Suprapubic skin (tissue), 4 donors: ENCODE measurements around the gene WNT2B. TPM values are rescaled to one million over a fixed set of nuclear protein-coding genes. Genes with fewer than 3 reads are reported as not detected.

Experiments
- DNase-seq, 2 donors: peaks; one replicate each; pipeline ENCODE4 v3.0.0-alpha.2; 2019; ENCODE audit warnings: low spot score in 2 of 2
- H3K27ac ChIP-seq: fragments of 200-600 bp; sonication (generic); one replicate; pipeline ENCODE4 v1.5.1; 2019
- H3K27me3 ChIP-seq: fragments of 200-600 bp; sonication (generic); one replicate; pipeline ENCODE4 v1.5.1; 2019
- H3K36me3 ChIP-seq: fragments of 200-600 bp; sonication (generic); one replicate; pipeline ENCODE4 v1.5.1; 2019
- H3K4me1 ChIP-seq: fragments of 200-600 bp; sonication (generic); one replicate; pipeline ENCODE4 v1.5.1; 2019
- H3K4me3 ChIP-seq: fragments of 200-600 bp; sonication (generic); one replicate; pipeline ENCODE4 v1.5.1; 2019; ENCODE audit warnings: mild to moderate bottlenecking
- H3K9me3 ChIP-seq: fragments of 200-600 bp; sonication (generic); one replicate; pipeline ENCODE4 v1.5.1; 2019
- CTCF ChIP-seq, 2 donors: fragments of 200-600 bp in 1 of 2; fragments of 450-650 bp in 1 of 2; sonication (generic) in 1 of 2; IDR thresholded peaks; one replicate each; pipeline ENCODE4 v1.5.1; 2016 to 2019; ENCODE audit warnings: antibody characterized with exemption in 2 of 2, mild to moderate bottlenecking in 1 of 2, moderate library complexity in 1 of 2
- EP300 ChIP-seq: sonication (generic); formaldehyde crosslinking; IDR thresholded peaks from one replicate; pipeline ENCODE4 v1.6.1; 2017; ENCODE audit warnings: antibody characterized with exemption
- POLR2A ChIP-seq, 2 donors: fragments of 450-650 bp; IDR thresholded peaks; one replicate each; pipeline ENCODE4 v1.6.1; 2017; ENCODE audit warnings: antibody characterized with exemption in 2 of 2, mild to moderate bottlenecking in 2 of 2, moderate library complexity in 2 of 2
- POLR2AphosphoS5 ChIP-seq, 3 donors: sonication (generic); formaldehyde crosslinking; IDR thresholded peaks; one replicate each; pipeline ENCODE4 v1.6.1; 2017; ENCODE audit warnings: antibody characterized with exemption in 3 of 3
- whole genome bisulfite sequencing: methylation state at CpG from one replicate; pipeline ENCODE4 v1.1.5; 2018; 5-methylcytosine and 5-hydroxymethylcytosine counted together
- total RNA-seq, 4 donors: library from RNA; depleted of rRNA; stranded (reverse); fragments of >200 nt; gene quantifications; one replicate each; pipeline ENCODE4 v1.1.0, GENCODE V29; 2016

WNT2B gene
- total RNA-seq, 4 donors from 2014 or later: 18.6 to 57.9 (median 38.8) TPM

DNA sequence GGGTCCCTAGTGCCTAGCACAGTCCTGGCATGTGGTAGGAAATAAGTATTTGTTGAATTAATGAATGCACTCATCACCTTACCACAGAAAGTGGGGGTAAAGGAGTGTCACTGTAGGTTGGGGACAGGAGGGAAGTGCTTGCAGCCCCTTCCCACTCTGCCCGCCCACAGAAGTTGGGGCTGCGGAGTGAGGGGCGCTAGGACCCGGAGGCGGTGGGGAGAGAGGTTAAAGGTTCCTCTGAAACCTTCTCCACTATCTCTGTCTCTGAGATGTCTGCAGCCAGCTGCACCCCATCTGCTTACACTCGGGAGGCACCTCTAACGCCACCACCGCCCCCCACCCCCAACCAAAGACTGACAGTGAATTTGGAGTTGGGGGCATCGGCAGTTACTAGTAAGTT is 1.4 kb upstream of the WNT2B start:
- H3K4me1 ChIP-seq: peaks cover 32% of the 10 kb centered on the region
- no peak overlapping the region for H3K27ac ChIP-seq
- H3K27me3 ChIP-seq: peaks cover 11% of the 10 kb centered on the region
- no peak for DNase-seq
- WGBS: 79% methylated on average over 9 of the region's 9 CpGs
- H3K9me3 ChIP-seq: no peaks in the 10 kb centered on the region
- TF ChIP-seq POLR2AphosphoS5 (IDR thresholded peaks at IDR 0.05) (no peak), POLR2A (IDR thresholded peaks at IDR 0.05) (no peak), CTCF (IDR thresholded peaks at IDR 0.05) (no peak), EP300 (no peak)
- H3K36me3 ChIP-seq: no peaks in the 10 kb centered on the region
- H3K4me3 ChIP-seq: no peak overlapping the region

GRCh38 chr1:112507921-112508277 is 866 bp upstream of the WNT2B start:
- Histone ChIP-seq H3K9me3 (no peaks in the 10 kb centered on the region), H3K4me3 (peak overlapping the region; percentile 62), H3K36me3 (no peaks in the 10 kb centered on the region), H3K27me3 (peaks cover 11% of the 10 kb centered on the region), H3K4me1 (peaks cover 30% of the 10 kb centered on the region), H3K27ac (no peak overlapping the region)
- TF ChIP-seq CTCF (IDR thresholded peaks at IDR 0.05): no peak
- TF ChIP-seq POLR2AphosphoS5 (IDR thresholded peaks at IDR 0.05): no peak
- TF ChIP-seq EP300: no peak
- peak in 1 of 2 donors; percentile 65 for DNase-seq
- WGBS: 0% methylated on average over 10 of the region's 15 CpGs

DNA sequence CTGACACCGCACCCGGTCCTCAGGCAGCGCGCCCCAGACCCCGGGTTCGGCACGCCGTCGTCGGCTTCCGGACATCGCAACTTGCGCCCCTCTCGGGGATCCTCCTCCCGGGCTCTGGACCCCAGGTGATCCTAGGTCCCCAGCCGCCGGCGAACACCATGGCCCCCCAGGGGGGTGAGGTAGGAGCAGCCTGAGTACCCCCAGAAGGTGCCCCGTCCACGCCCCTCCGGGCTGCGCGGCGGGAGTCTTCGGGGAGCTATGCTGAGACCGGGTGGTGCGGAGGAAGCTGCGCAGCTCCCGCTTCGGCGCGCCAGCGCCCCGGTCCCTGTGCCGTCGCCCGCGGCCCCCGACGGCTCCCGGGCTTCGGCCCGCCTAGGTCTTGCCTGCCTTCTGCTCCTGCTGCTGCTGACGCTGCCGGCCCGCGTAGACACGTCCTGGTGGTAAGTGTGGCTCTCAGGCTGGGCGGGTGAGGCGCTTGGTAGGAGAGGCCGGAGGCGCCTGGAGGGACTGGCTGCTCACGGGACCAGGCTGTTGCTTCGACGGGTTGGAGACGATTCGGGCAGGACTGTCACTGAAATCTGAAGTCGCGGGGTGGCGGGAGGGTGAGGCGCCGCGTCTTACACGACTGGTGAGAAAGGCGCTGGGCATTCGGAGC is 367 bp downstream of the WNT2B start:
- Histone ChIP-seq H3K36me3 (no peaks in the 10 kb centered on the region), H3K27ac (peak overlapping the region; percentile 39), H3K27me3 (peaks cover 11% of the 10 kb centered on the region), H3K4me1 (peaks cover 34% of the 10 kb centered on the region), H3K4me3 (peak overlapping the region; percentile 62), H3K9me3 (no peaks in the 10 kb centered on the region)
- peak in 1 of 2 donors; percentile 66 for DNase-seq
- no peak for TF ChIP-seq POLR2A (IDR thresholded peaks at IDR 0.05)
- TF ChIP-seq EP300: no peak
- TF ChIP-seq POLR2AphosphoS5 (IDR thresholded peaks at IDR 0.05): no peak
- TF ChIP-seq CTCF (IDR thresholded peaks at IDR 0.05): no peak
- 15% methylated on average over 32 of the region's 66 CpGs for WGBS

DNA sequence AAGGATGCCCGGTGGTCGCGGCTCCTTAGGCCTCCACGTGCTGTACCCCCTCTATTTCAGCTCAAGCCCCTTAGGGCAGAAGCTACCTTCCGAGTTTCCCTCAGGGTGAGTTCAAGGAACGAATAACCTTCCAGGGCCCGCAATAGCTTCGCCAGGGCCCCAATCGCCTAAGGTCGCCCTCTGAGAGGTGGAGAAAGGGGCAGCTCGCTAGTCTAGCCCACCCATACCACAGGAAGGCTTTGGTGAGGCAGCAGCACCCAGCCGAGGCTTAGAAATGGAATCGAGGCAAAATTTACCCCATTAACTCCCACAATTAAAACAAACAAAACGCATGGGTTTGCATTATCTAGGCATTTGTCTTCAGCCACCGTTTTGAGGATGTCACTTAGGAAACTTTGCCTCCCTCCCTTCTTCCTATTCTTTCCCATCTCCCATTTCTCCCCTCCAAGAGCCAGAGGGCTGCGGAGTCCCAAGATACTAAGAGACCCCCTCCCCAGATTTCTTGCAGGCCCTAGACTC is 954 bp downstream of the WNT2B start:
- DNase-seq: no peak
- 63% methylated on average over 13 of the region's 16 CpGs for WGBS
- H3K4me3 ChIP-seq: peak overlapping the region; percentile 62

GRCh38 chr1:112510340-112510739 is 1.6 kb downstream of the WNT2B start:
- H3K4me3 ChIP-seq: peak overlapping the region; percentile 62
- 84% methylated on average over 7 of the region's 7 CpGs for WGBS
- H3K9me3 ChIP-seq: no peaks in the 10 kb centered on the region
- H3K27ac ChIP-seq: no peak overlapping the region
- no peak for TF ChIP-seq POLR2A (IDR thresholded peaks at IDR 0.05)
- TF ChIP-seq EP300: no peak
- no peak for TF ChIP-seq POLR2AphosphoS5 (IDR thresholded peaks at IDR 0.05)
- TF ChIP-seq CTCF (IDR thresholded peaks at IDR 0.05): no peak
- H3K36me3 ChIP-seq: no peaks in the 10 kb centered on the region
- no peak for DNase-seq
- peaks cover 34% of the 10 kb centered on the region for H3K4me1 ChIP-seq
- H3K27me3 ChIP-seq: peaks cover 11% of the 10 kb centered on the region

More for the DNA sequence above, 954 bp downstream of the WNT2B start:
- H3K27me3 ChIP-seq: peaks cover 11% of the 10 kb centered on the region
- H3K9me3 ChIP-seq: no peaks in the 10 kb centered on the region
- H3K36me3 ChIP-seq: no peaks in the 10 kb centered on the region
- no peak overlapping the region for H3K27ac ChIP-seq
- peaks cover 34% of the 10 kb centered on the region for H3K4me1 ChIP-seq
- no peak for TF ChIP-seq CTCF (IDR thresholded peaks at IDR 0.05)
